ENCODE measurements around the gene NLRC3. TPM values are rescaled to one million over a fixed set of nuclear protein-coding genes. Genes with fewer than 3 reads are reported as not detected.

NLRC3 gene
- total RNA-seq, 1 experiment from 2014 or later, result 0.26 TPM

- ChIA-PET POLR2A (no interaction called here), CTCF (no interaction called here)
- H3K36me3 ChIP-seq (ENCODE audit: control insufficient read depth, insufficient read depth, low read length), result peaks cover 3% of the 10 kb centered on the region
- H3K4me3 ChIP-seq (ENCODE audit: low read depth in 2 of 2, low read length in 2 of 2), result no peak overlapping the region
- no peak overlapping the region for H3K27ac ChIP-seq (ENCODE audit: low read length)
- no peaks in the 10 kb centered on the region for H3K27me3 ChIP-seq (ENCODE audit: control insufficient read depth, insufficient read depth, low read length)
- TF ChIP-seq, protein P1, sequence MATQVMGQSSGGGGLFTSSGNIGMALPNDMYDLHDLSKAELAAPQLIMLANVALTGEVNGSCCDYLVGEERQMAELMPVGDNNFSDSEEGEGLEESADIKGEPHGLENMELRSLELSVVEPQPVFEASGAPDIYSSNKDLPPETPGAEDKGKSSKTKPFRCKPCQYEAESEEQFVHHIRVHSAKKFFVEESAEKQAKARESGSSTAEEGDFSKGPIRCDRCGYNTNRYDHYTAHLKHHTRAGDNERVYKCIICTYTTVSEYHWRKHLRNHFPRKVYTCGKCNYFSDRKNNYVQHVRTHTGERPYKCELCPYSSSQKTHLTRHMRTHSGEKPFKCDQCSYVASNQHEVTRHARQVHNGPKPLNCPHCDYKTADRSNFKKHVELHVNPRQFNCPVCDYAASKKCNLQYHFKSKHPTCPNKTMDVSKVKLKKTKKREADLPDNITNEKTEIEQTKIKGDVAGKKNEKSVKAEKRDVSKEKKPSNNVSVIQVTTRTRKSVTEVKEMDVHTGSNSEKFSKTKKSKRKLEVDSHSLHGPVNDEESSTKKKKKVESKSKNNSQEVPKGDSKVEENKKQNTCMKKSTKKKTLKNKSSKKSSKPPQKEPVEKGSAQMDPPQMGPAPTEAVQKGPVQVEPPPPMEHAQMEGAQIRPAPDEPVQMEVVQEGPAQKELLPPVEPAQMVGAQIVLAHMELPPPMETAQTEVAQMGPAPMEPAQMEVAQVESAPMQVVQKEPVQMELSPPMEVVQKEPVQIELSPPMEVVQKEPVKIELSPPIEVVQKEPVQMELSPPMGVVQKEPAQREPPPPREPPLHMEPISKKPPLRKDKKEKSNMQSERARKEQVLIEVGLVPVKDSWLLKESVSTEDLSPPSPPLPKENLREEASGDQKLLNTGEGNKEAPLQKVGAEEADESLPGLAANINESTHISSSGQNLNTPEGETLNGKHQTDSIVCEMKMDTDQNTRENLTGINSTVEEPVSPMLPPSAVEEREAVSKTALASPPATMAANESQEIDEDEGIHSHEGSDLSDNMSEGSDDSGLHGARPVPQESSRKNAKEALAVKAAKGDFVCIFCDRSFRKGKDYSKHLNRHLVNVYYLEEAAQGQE (IDR thresholded peaks at IDR 0.05; ENCODE audit: insufficient read depth in 1 of 2, low read depth in 2 of 2, low read length in 1 of 2), result no peak
- TF ChIP-seq TCF7L2 (IDR thresholded peaks at IDR 0.05; ENCODE audit: low read depth, low read length) (no peak), SIN3A (IDR thresholded peaks at IDR 0.05; ENCODE audit: borderline replicate concordance, insufficient read depth, low read depth, low read length) (no peak)
- no peaks in the 10 kb centered on the region for H3K9me3 ChIP-seq (ENCODE audit: control insufficient read depth, insufficient read depth, low read depth, low read length)
- no TSS peak for BruUV-seq (replicated peaks)
- no peak for ATAC-seq
- intact Hi-C loops (cut with micrococcal nuclease; ENCODE audit: unreplicated experiment) (no loop called here), in situ Hi-C loops (cut with HindIII; ENCODE audit: low pct_unique_long_range_greater_than_20kb, low sequenced_read_pairs) (no loop called here)
- no peaks in the 10 kb centered on the region for H3K4me1 ChIP-seq (ENCODE audit: control insufficient read depth, insufficient read depth, low read length)
- DNase-seq (ENCODE audit: low read depth, low spot score), result no peak
These were observed 39.0 kb downstream of the NLRC3 start for GRCh38 chr16:3538222-3538621.

GRCh38 chr16:3536851-3537250 is 40.4 kb downstream of the NLRC3 start:
- intact Hi-C loops (cut with micrococcal nuclease; ENCODE audit: unreplicated experiment), result no loop called here
- Histone ChIP-seq H3K4me1 (ENCODE audit: control insufficient read depth, insufficient read depth, low read length) (no peaks in the 10 kb centered on the region), H3K4me3 (ENCODE audit: low read depth in 2 of 2, low read length in 2 of 2) (no peak overlapping the region), H3K27ac (ENCODE audit: low read length) (no peak overlapping the region), H3K36me3 (ENCODE audit: control insufficient read depth, insufficient read depth, low read length) (peaks cover 3% of the 10 kb centered on the region), H3K9me3 (ENCODE audit: control insufficient read depth, insufficient read depth, low read depth, low read length) (no peaks in the 10 kb centered on the region), H3K27me3 (ENCODE audit: control insufficient read depth, insufficient read depth, low read length) (no peaks in the 10 kb centered on the region)
- ATAC-seq (no peak), DNase-seq (ENCODE audit: low read depth, low spot score) (no peak)
- TF ChIP-seq POLR2AphosphoS5 (IDR thresholded peaks at IDR 0.05; ENCODE audit: low read depth, low read length) (no peak), SIN3A (IDR thresholded peaks at IDR 0.05; ENCODE audit: borderline replicate concordance, insufficient read depth, low read depth, low read length) (no peak), TCF7L2 (IDR thresholded peaks at IDR 0.05; ENCODE audit: low read depth, low read length) (no peak)
- TF ChIP-seq, protein P2, sequence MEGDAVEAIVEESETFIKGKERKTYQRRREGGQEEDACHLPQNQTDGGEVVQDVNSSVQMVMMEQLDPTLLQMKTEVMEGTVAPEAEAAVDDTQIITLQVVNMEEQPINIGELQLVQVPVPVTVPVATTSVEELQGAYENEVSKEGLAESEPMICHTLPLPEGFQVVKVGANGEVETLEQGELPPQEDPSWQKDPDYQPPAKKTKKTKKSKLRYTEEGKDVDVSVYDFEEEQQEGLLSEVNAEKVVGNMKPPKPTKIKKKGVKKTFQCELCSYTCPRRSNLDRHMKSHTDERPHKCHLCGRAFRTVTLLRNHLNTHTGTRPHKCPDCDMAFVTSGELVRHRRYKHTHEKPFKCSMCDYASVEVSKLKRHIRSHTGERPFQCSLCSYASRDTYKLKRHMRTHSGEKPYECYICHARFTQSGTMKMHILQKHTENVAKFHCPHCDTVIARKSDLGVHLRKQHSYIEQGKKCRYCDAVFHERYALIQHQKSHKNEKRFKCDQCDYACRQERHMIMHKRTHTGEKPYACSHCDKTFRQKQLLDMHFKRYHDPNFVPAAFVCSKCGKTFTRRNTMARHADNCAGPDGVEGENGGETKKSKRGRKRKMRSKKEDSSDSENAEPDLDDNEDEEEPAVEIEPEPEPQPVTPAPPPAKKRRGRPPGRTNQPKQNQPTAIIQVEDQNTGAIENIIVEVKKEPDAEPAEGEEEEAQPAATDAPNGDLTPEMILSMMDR (IDR thresholded peaks at IDR 0.05), result no peak
- TF ChIP-seq, protein P1 (IDR thresholded peaks at IDR 0.05; ENCODE audit: insufficient read depth in 1 of 2, low read depth in 2 of 2, low read length in 1 of 2), result no peak
- ChIA-PET CTCF (no interaction called here), POLR2A (no interaction called here)
- in situ Hi-C loops (cut with HindIII; ENCODE audit: low pct_unique_long_range_greater_than_20kb, low sequenced_read_pairs), result no loop called here
- TSS peak; percentile 63 for BruUV-seq (replicated peaks)

Measured in Panc1 (cell line).